ENCODE results near the gene CACNA1A.
"Not testable (repeated sequence)": the region's sequence is repeated elsewhere in the genome, so short reads cannot be mapped to it uniquely, and the experiment has no call there.

The CACNA1A gene

GRCh38 chr19:13229246-13229645, 277.0 kb downstream of the CACNA1A start:
- DNase-seq (ENCODE audit: low read depth), result no peak

- no peak for DNase-seq (ENCODE audit: low read depth)
Measured at GRCh38 chr19:13228561-13228960, 277.7 kb downstream of the CACNA1A start.

GRCh38 chr19:13226983-13227382, 279.3 kb downstream of the CACNA1A start:
- no peak for DNase-seq (ENCODE audit: low read depth)

GRCh38 chr19:13225973-13226865, 280.1 kb downstream of the CACNA1A start:
- no peak for DNase-seq (ENCODE audit: low read depth)

- no peak for DNase-seq (ENCODE audit: low read depth)
Measured at GRCh38 chr19:13225085-13225484, 281.2 kb downstream of the CACNA1A start.

GRCh38 chr19:13220847-13221246, 285.4 kb downstream of the CACNA1A start:
- no peak for DNase-seq (ENCODE audit: low read depth)

- no peak for DNase-seq (ENCODE audit: low read depth)
Measured at GRCh38 chr19:13215572-13216380, 290.5 kb downstream of the CACNA1A start.

- DNase-seq (ENCODE audit: low read depth), result no peak
Measured at GRCh38 chr19:13214036-13214730, 292.1 kb downstream of the CACNA1A start.

- peak; percentile 71 for DNase-seq (ENCODE audit: low read depth)
Measured at GRCh38 chr19:13212759-13213330, 293.4 kb downstream of the CACNA1A start.

- DNase-seq (ENCODE audit: low read depth), result no peak
Measured at GRCh38 chr19:13211426-13212308, 294.6 kb downstream of the CACNA1A start.

GRCh38 chr19:13210941-13211340, 295.3 kb downstream of the CACNA1A start:
- no peak for DNase-seq (ENCODE audit: low read depth)

- no peak for DNase-seq (ENCODE audit: low read depth)
Measured at GRCh38 chr19:13210339-13210775, 295.9 kb downstream of the CACNA1A start.

- no peak for DNase-seq (ENCODE audit: low read depth)
Measured at GRCh38 chr19:13209484-13210338, 296.6 kb downstream of the CACNA1A start.

- DNase-seq (ENCODE audit: low read depth), result no peak
Measured at GRCh38 chr19:13208672-13209483, 297.4 kb downstream of the CACNA1A start.

- peak; percentile 45 for DNase-seq (ENCODE audit: low read depth)
Measured at GRCh38 chr19:13207846-13208671, 298.2 kb downstream of the CACNA1A start.

- DNase-seq (ENCODE audit: low read depth), result no peak
Measured at GRCh38 chr19:13207237-13207845, 298.9 kb downstream of the CACNA1A start.

- no peak for DNase-seq (ENCODE audit: low read depth)
Measured at GRCh38 chr19:13206587-13206986, 299.7 kb downstream of the CACNA1A start.

GRCh38 chr19:13202112-13202511, 304.2 kb downstream of the CACNA1A start:
- not testable (repeated sequence) for DNase-seq (ENCODE audit: low read depth)

Data from activated T-helper 9 cell treated with anti-CD3 and anti-CD28 coated beads, Interleukin-2, amount 50 U/mL, for 16 hours (primary cell).